Measurements from ENCODE around the gene ISOC1. TPM values are rescaled to one million over a fixed set of nuclear protein-coding genes. Genes with fewer than 3 reads are reported as not detected.

Gene ISOC1
- polyA plus RNA-seq, 4 donors = 43.8 to 65.4 (median 55.9) TPM

Other genes starting within 250 kb of the ISOC1 start
- 1 to 10 TPM in 1 of 4 donors, under 1 TPM in 2, not detected in 1; 0.50 to 1.5 (median 0.54) TPM for gene SLC27A6, start 129.3 kb upstream of the ISOC1 start, polyA plus RNA-seq

Measured in small intestine (tissue), 4 donors.